Thyroid gland (tissue), 4 donors: Measurements from ENCODE around the gene MACROD1.
A peak's percentile ranks its signal among the peaks of the same experiment; 100 is the strongest.

Source experiments
- CTCF ChIP-seq, 6 experiments: fragments of 200-600 bp in 3 of 6; fragments of 450-650 bp in 3 of 6; sonication (generic) in 3 of 6; IDR thresholded peaks; one replicate each; pipeline ENCODE4 v1.5.1; 2016 to 2019; ENCODE audit warnings: antibody characterized with exemption in 6 of 6, mild to moderate bottlenecking in 2 of 6, inconsistent platforms in 1 of 6, moderate library complexity in 1 of 6
- POLR2A ChIP-seq, 2 donors: fragments of 450-650 bp; IDR thresholded peaks; one replicate each; pipeline ENCODE4 v1.6.1; 2017; ENCODE audit warnings: antibody characterized with exemption in 2 of 2, mild to moderate bottlenecking in 2 of 2, moderate library complexity in 1 of 2

GRCh38 chr11:64040684-64041322, 125.1 kb downstream of the MACROD1 start:
- TF ChIP-seq CTCF (IDR thresholded peaks at IDR 0.05) (peak in 4 of 6 experiments; percentile 25 to 63 (median 43)), POLR2A (IDR thresholded peaks at IDR 0.05) (no peak)
